Cardiac septum (tissue), 1 donor: Measurements from ENCODE around the gene CCM2L. TPM values are rescaled to one million over a fixed set of nuclear protein-coding genes. Genes with fewer than 3 reads are reported as not detected.

ENCODE experiments used
- DNase-seq: peaks from one replicate; pipeline ENCODE4 v3.0.0-alpha.2; 2020; ENCODE audit warnings: low spot score
- intact Hi-C: fragments of 100-400 bp; cut with DNase I; formaldehyde crosslinking; loops from one replicate; pipeline ENCODE4 v1.14.0; 2022
- total RNA-seq: library from RNA; stranded (reverse); fragmentation: NEBNext Ultra II Directional; extraction: Animal tissue kit (Norgen Biotek cat#: 25700); gene quantifications from one replicate; pipeline ENCODE4 v1.2.1, GENCODE V29; 2021
- donor health status: DM: no; HTN: no; CAD: no.

Gene CCM2L
- total RNA-seq, 1 donor from 2014 or later: 7.0 TPM

GRCh38 chr20:32051720-32052089 lies 41.5 kb downstream of the CCM2L start:
- intact Hi-C loops: no loop called here
- DNase-seq: no peak

DNA sequence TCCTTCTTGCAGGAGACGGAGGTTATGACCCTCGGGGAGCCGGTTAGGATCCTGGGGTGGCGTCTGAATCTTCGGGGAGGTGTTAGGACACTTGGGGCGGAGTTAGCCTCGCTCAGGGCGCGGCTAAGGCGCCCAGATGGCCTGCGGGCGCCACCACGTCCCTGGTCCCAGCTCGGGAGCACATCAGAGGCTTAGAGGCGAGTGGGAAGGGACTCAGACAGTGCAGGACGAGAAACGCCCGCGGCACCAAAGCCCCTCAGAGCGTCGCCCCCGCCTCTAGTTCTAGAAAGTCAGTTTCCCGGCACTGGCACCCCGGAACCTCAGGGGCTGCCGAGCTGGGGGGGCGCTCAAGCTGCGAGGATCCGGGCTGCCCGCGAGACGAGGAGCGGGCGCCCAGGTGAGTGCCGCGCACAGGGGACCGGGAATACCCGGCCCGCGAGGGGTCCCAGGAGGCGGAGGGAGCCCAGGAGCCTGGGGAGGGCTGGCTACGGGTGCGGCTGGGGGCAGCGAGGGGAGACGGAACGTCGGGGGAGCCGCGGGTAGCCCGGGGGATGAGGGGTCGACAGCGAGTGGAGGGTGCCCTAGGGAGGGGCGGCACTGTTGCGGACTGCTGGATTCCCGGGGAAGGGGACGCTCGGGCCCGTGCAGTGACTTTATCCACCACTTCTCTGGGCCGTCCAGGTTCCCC lies 42.0 kb downstream of the CCM2L start, which contains the start of gene HCK:
HCK (plus strand) TSS at position 153 of the 688 bp plus-strand sequence.
- intact Hi-C loops: no loop called here
- DNase-seq: no peak

DNA sequence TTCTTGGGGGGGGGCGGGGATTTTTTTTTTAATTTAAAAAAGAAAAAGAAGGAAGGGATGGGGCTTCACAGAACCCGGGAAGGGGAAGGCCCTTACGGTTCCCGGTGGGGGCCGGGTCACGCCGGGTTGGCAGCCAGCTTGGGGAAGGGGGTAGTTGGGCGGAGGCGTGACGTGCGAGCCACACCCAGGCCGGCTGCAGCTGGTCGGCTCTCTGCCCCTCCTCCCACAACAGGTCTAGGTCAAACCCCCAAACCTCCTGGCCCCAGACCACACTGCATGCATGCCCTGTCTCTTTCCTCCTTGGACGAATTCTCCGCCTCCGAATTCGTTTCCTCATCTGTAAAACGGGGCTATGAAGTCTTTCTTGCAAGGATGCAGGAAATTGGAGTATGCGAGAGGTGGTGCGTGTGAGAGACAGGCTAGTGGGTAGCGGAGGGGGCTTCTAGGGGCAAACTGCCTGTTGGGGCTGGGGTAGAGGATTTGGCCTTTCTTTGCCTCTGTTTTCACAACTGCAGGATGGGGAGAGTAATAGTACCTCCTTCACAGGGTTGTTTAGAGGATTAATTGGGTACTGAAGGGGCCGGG lies 42.6 kb downstream of the CCM2L start:
- intact Hi-C loops: no loop called here
- DNase-seq: peak; percentile 95

GRCh38 chr20:32053648-32054047 lies 43.4 kb downstream of the CCM2L start:
- DNase-seq: no peak
- intact Hi-C loops: no loop called here

GRCh38 chr20:32056708-32057483 lies 46.7 kb downstream of the CCM2L start:
- no peak for DNase-seq
- intact Hi-C loops: no loop called here

GRCh38 chr20:32057656-32058184 lies 47.5 kb downstream of the CCM2L start:
- no peak for DNase-seq
- intact Hi-C loops: no loop called here

GRCh38 chr20:32059189-32059588 lies 49.0 kb downstream of the CCM2L start:
- intact Hi-C loops: no loop called here
- no peak for DNase-seq

- peak; percentile 92 for DNase-seq
- intact Hi-C loops: no loop called here
Measured at GRCh38 chr20:32062776-32063170, 52.5 kb downstream of the CCM2L start.

DNA sequence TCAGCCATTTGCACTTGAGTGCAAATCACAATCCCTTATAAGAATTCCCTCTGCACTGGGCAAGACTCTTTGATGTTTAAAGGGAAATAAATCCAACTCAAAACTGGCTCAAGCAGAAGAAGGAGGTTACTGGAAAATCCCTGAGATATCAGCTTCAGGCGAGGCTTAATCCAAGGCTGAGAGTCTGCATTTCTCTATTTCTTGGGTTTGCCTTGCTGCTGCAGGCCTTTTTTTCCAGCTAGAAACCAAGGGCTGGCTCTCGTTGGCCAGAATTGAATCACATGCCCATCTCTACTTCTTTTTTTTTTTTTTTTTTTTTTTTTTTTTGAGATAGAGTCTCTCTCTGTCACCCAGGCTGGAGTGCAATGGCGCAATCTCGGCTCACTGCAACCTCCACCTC lies 53.5 kb downstream of the CCM2L start:
- intact Hi-C loops: no loop called here
- no peak for DNase-seq

- DNase-seq: no peak
- intact Hi-C loops: no loop called here
Measured at GRCh38 chr20:32064667-32065066, 54.4 kb downstream of the CCM2L start.

DNA sequence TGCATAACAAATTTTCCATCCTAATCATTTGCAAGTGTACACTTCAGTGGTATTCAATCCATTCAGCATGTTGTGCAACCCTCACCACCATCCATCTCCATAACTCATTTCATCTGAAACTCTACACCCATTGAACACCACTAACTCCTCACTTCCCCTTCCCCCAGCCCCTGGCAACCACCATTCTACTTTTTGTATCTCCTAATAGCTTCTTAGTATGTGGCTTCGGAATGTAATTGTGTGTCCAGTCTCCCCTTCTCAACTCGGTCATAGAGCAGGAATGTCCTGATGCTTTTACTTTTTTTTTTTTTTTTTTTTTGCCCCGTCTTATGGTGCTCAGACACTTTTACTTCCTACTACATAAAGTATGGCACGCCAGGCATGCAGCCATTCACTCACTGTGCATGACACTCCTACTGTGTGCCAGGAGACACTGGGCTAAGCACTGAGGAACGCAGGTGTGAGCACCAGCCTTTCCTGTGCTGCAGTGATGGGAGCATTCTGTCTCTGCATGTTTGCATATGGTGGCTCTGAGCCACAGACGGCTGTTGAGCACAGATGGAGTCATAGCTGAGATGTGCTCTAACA lies 57.1 kb downstream of the CCM2L start:
- DNase-seq: no peak
- intact Hi-C loops: no loop called here

GRCh38 chr20:32068174-32068573 lies 57.9 kb downstream of the CCM2L start:
- no peak for DNase-seq
- intact Hi-C loops: no loop called here

GRCh38 chr20:32069711-32070110 lies 59.5 kb downstream of the CCM2L start:
- no peak for DNase-seq
- intact Hi-C loops: no loop called here

GRCh38 chr20:32070282-32070681 lies 60.0 kb downstream of the CCM2L start:
- DNase-seq: no peak
- intact Hi-C loops: no loop called here

GRCh38 chr20:32070690-32071213 lies 60.5 kb downstream of the CCM2L start:
- DNase-seq: no peak
- intact Hi-C loops: no loop called here

DNA sequence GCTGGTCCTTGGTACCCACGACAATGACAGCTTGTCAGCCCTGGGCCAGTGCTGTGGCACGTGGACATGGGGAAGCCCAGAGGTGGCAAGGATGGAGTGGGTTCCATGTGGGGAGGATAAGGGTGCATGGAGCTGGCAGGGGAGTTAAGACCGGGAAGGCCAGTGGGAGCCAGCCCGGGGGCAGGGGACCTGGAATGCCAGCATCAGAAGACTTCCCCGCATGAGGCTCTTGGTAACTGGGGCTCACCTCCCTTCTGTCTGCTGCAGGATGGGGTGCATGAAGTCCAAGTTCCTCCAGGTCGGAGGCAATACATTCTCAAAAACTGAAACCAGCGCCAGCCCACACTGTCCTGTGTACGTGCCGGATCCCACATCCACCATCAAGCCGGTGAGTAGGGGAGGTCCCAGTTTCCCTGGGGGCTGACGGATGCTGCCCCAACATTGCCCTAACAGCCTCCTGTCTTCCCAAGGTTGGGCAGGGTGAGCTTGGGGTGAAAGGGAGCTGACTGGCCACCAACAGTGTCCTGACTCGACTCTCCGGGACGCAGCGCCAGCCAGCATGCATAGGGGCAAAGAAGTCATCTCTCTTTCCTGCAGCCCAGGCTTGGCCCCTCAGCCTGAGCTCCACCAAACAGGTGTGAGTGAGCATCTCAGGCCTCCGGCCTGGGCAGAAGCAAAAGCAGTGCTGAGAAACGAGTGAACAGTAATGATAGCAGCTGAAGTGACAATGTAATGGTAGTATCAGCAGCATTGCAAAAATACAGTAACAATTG lies 61.3 kb downstream of the CCM2L start:
- DNase-seq: no peak
- intact Hi-C loops: no loop called here

DNA sequence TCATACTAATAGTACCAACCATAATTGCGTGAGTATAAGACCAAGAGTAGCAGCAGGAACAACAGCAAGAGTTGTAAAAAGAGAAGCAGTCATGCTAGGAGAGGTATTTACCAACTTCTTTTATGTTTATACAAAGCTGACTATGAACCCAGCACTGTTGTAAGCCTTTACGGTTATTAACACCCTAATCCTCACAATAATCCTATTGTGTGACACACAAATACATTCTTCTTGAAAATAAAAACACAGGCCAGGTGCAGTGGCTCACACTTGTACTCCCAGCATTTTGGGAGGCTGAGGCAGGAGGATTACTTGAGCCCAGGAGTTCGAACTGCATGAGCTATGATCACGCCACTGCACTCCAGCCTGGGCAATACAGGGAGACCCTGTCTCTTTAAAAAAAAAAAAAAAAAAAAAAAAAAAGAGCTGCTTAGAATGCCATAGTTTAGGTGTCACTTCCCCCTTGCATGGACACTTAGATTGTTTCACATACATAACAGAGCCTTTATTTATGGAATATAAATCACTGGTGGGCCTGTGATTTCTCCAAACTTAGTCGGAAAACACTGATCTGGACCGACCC lies 62.0 kb downstream of the CCM2L start:
- no peak for DNase-seq
- intact Hi-C loops: no loop called here

DNA sequence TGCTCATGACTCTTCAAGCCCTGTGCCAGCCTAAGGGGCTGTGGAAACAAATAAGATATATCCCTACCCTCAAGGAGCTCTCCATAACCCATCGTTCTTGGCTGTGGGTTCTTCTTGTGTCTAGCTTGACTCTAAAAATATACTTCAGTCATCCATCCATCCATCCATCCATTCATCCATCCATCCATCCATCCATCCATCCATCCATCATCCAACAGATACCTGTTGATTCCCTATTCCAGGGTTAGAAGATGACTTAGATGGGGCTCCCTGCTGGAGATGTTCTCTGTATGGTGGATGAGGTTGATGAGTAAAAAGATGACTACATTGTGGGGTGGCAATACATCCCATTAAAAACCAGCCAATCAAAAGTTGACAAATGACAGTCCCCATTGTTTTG lies 65.3 kb downstream of the CCM2L start:
- intact Hi-C loops: no loop called here
- DNase-seq: no peak

GRCh38 chr20:32077190-32077589 lies 67.0 kb downstream of the CCM2L start:
- no peak for DNase-seq
- intact Hi-C loops: no loop called here
